ENCODE measurements around the gene ELL2. TPM values are rescaled to one million over a fixed set of nuclear protein-coding genes. Genes with fewer than 3 reads are reported as not detected.
"Not testable (repeated sequence)": the region's sequence is repeated elsewhere in the genome, so short reads cannot be mapped to it uniquely, and the experiment has no call there.

The ELL2 gene
- polyA plus RNA-seq, 3 donors: 3.1 to 8.1 (median 5.8) TPM

- no peak overlapping the region for H3K9ac ChIP-seq (ENCODE audit: insufficient read depth, low read length, poor library complexity, severe bottlenecking)
- H4K20me1 ChIP-seq (ENCODE audit: insufficient read depth, low read length): no peaks in the 10 kb centered on the region
- TF ChIP-seq CTCF (IDR thresholded peaks at IDR 0.05): no peak
- H3K4me1 ChIP-seq (ENCODE audit: control insufficient read depth in 1 of 2, insufficient read depth in 2 of 2, low read length in 2 of 2): peaks cover 4 to 7% of the 10 kb centered on the region in 2 donors
- peaks cover 0 to 7% (median 0%) of the 10 kb centered on the region in 7 donors for H3K9me3 Mint-ChIP-seq
- H3K27me3 Mint-ChIP-seq (ENCODE audit: low read depth in 3 of 3): peaks cover 0 to 1% (median 0%) of the 10 kb centered on the region in 3 donors
- intact Hi-C loops (cut with micrococcal nuclease): no loop called here
- peaks cover 38 to 52% of the 10 kb centered on the region in 2 donors for H3K36me3 Mint-ChIP-seq
- H3K36me3 ChIP-seq (replicated peaks in 1 of 2; ENCODE audit: control insufficient read depth in 1 of 2, insufficient read depth in 2 of 2, low read length in 2 of 2): peaks cover 2 to 19% of the 10 kb centered on the region in 2 donors
- no peak overlapping the region for H3K4me3 Mint-ChIP-seq
- 100% methylated on average over 1 of the region's 5 CpGs for WGBS (ENCODE audit: insufficient coverage)
- H3K9me3 ChIP-seq (replicated peaks in 1 of 2; ENCODE audit: control insufficient read depth in 1 of 2, insufficient read depth in 1 of 2, low read length in 2 of 2): no peaks in the 10 kb centered on the region
- no peak overlapping the region for H3K27ac Mint-ChIP-seq
- H3K4me1 Mint-ChIP-seq: peaks cover 14% of the 10 kb centered on the region
- no peak for DNase-seq
- H3K4me3 ChIP-seq (replicated peaks in 1 of 3; ENCODE audit: low read depth in 2 of 3, low read length in 3 of 3): no peak overlapping the region
- H2AFZ ChIP-seq (ENCODE audit: insufficient read depth, low read depth, low read length, poor library complexity, severe bottlenecking): no peak overlapping the region
- no peaks in the 10 kb centered on the region for H3K27me3 ChIP-seq (ENCODE audit: control insufficient read depth in 2 of 2, insufficient read depth in 2 of 2, low read length in 2 of 2)
- no peak overlapping the region for H3K4me2 ChIP-seq (replicated peaks; ENCODE audit: extremely low read depth, low read length, poor library complexity, severe bottlenecking)
- no peaks in the 10 kb centered on the region for H3K79me2 ChIP-seq (ENCODE audit: insufficient read depth, low read length)
- H3K27ac ChIP-seq (ENCODE audit: low read depth in 1 of 2, low read length in 2 of 2): no peak overlapping the region
These were observed 54.5 kb downstream of the ELL2 start for GRCh38 chr5:95907067-95907705.

GRCh38 chr5:95906398-95906797 lies 55.3 kb downstream of the ELL2 start:
- H3K9me3 ChIP-seq (replicated peaks in 1 of 2; ENCODE audit: control insufficient read depth in 1 of 2, insufficient read depth in 1 of 2, low read length in 2 of 2); H3K4me2 ChIP-seq (replicated peaks; ENCODE audit: extremely low read depth, low read length, poor library complexity, severe bottlenecking); H3K27me3 ChIP-seq (ENCODE audit: control insufficient read depth in 2 of 2, insufficient read depth in 2 of 2, low read length in 2 of 2); H3K4me1 ChIP-seq (ENCODE audit: control insufficient read depth in 1 of 2, insufficient read depth in 2 of 2, low read length in 2 of 2); H3K4me3 Mint-ChIP-seq; H3K27ac ChIP-seq (ENCODE audit: low read depth in 1 of 2, low read length in 2 of 2); H3K9ac ChIP-seq (ENCODE audit: insufficient read depth, low read length, poor library complexity, severe bottlenecking); H3K9me3 Mint-ChIP-seq; DNase-seq; H3K79me2 ChIP-seq (ENCODE audit: insufficient read depth, low read length); H3K27ac Mint-ChIP-seq; intact Hi-C loops (cut with micrococcal nuclease); H2AFZ ChIP-seq (ENCODE audit: insufficient read depth, low read depth, low read length, poor library complexity, severe bottlenecking); H4K20me1 ChIP-seq (ENCODE audit: insufficient read depth, low read length); H3K27me3 Mint-ChIP-seq (ENCODE audit: low read depth in 3 of 3); H3K4me3 ChIP-seq (replicated peaks in 1 of 3; ENCODE audit: low read depth in 2 of 3, low read length in 3 of 3): not testable (repeated sequence)
- peaks cover 31 to 45% of the 10 kb centered on the region in 2 donors for H3K36me3 Mint-ChIP-seq
- H3K4me1 Mint-ChIP-seq: peaks cover 20% of the 10 kb centered on the region
- 94% methylated on average over 2 of the region's 3 CpGs for WGBS (ENCODE audit: insufficient coverage)
- H3K36me3 ChIP-seq (replicated peaks in 1 of 2; ENCODE audit: control insufficient read depth in 1 of 2, insufficient read depth in 2 of 2, low read length in 2 of 2): peaks cover 2 to 11% of the 10 kb centered on the region in 2 donors
